Cardiac fibroblast (primary cell): ENCODE data around the gene YAE1.
A peak's percentile ranks its signal among the peaks of the same experiment; 100 is the strongest.

Source experiments
- DNase-seq, 2 donors: peaks; one replicate each; pipeline versions ENCODE4 v3.0.0 to v3.0.0-alpha.2; 2010; ENCODE audit warnings: low read depth in 2 of 2
- H3K4me3 ChIP-seq, 2 donors: replicated peaks in 1 of 2; 1 replicate in 1 of 2; 2 replicates in 1 of 2; pipeline ENCODE4 v1.5.1; 2011; ENCODE audit warnings: low read depth in 2 of 2, low read length in 2 of 2, mild to moderate bottlenecking in 2 of 2, moderate library complexity in 1 of 2
- CTCF ChIP-seq: IDR thresholded peaks from one replicate; pipeline ENCODE4 v1.5.1; 2011; ENCODE audit warnings: low read depth, mild to moderate bottlenecking, low read length, inconsistent platforms

YAE1 gene

GRCh38 chr7:39566023-39566921 is at the start of gene YAE1:
Gene YAE1 (plus strand): TSS chr7:39566404. CDS start chr7:39566419, 15 bp downstream.
- DNase-seq = peak; percentile 79 to 81
- H3K4me3 ChIP-seq = peak within 1 kb of the TSS; percentile 75 to 82
- no peak for TF ChIP-seq CTCF

GRCh38 chr7:39516498-39516897 is 49.7 kb upstream of the YAE1 start:
- no peak overlapping the region for H3K4me3 ChIP-seq
- TF ChIP-seq CTCF = no peak
- no peak for DNase-seq

GRCh38 chr7:39517240-39517639 is 49.0 kb upstream of the YAE1 start:
- no peak for TF ChIP-seq CTCF
- no peak overlapping the region for H3K4me3 ChIP-seq
- DNase-seq = no peak

- DNase-seq = peak; percentile 18 to 48
- H3K4me3 ChIP-seq = no peak overlapping the region
- TF ChIP-seq CTCF = no peak
These were observed 40.3 kb upstream of the YAE1 start for GRCh38 chr7:39525926-39526325.

- no peak for TF ChIP-seq CTCF
- H3K4me3 ChIP-seq = no peak overlapping the region
- peak in 1 of 2 donors; percentile 54 for DNase-seq
These were observed 39.5 kb upstream of the YAE1 start for GRCh38 chr7:39526666-39527065.

GRCh38 chr7:39527296-39527695 is 38.9 kb upstream of the YAE1 start:
- no peak for TF ChIP-seq CTCF
- DNase-seq = peak; percentile 6 to 66
- no peak overlapping the region for H3K4me3 ChIP-seq

GRCh38 chr7:39527951-39528350 is 38.3 kb upstream of the YAE1 start:
- H3K4me3 ChIP-seq = no peak overlapping the region
- TF ChIP-seq CTCF = no peak
- peak in 1 of 2 donors; percentile 84 for DNase-seq
